ENCODE measurements around the gene C5AR1.
A peak's percentile ranks its signal among the peaks of the same experiment; 100 is the strongest.
"Not testable (repeated sequence)": the region's sequence is repeated elsewhere in the genome, so short reads cannot be mapped to it uniquely, and the experiment has no call there.

C5AR1 gene

GRCh38 chr19:47336765-47337718 is 27.4 kb downstream of the C5AR1 start:
- not testable (repeated sequence) for DNase-seq

GRCh38 chr19:47339196-47339880 is 29.7 kb downstream of the C5AR1 start:
- no peak for DNase-seq

GRCh38 chr19:47340477-47341208 is 31.0 kb downstream of the C5AR1 start:
- DNase-seq, result no peak

GRCh38 chr19:47341734-47342133 is 32.1 kb downstream of the C5AR1 start:
- DNase-seq, result no peak

- DNase-seq, result no peak
These were observed 33.6 kb downstream of the C5AR1 start for GRCh38 chr19:47343194-47343802.

- DNase-seq, result no peak
These were observed 34.8 kb downstream of the C5AR1 start for GRCh38 chr19:47344425-47344824.

- not testable (repeated sequence) for DNase-seq
These were observed 36.4 kb downstream of the C5AR1 start for GRCh38 chr19:47346024-47346423.

GRCh38 chr19:47348819-47349795 is 39.4 kb downstream of the C5AR1 start, which contains the start of gene DHX34:
TSS of gene DHX34 (plus strand) at chr19:47349315. CDS start at chr19:47353031, 3,716 bp downstream.
- DNase-seq, result peak; percentile 99

GRCh38 chr19:47350630-47351029 is 41.0 kb downstream of the C5AR1 start:
- DNase-seq, result no peak

- DNase-seq, result no peak
These were observed 41.9 kb downstream of the C5AR1 start for GRCh38 chr19:47351548-47351947.

- no peak for DNase-seq
These were observed 42.4 kb downstream of the C5AR1 start for GRCh38 chr19:47352095-47352494.

- no peak for DNase-seq
These were observed 43.6 kb downstream of the C5AR1 start for GRCh38 chr19:47353307-47353712.

GRCh38 chr19:47356900-47357299 is 47.2 kb downstream of the C5AR1 start:
- DNase-seq, result no peak

- DNase-seq, result no peak
These were observed 48.4 kb downstream of the C5AR1 start for GRCh38 chr19:47357788-47358680.

- DNase-seq, result no peak
These were observed 49.3 kb downstream of the C5AR1 start for GRCh38 chr19:47358936-47359335.

- no peak for DNase-seq
These were observed 52.7 kb downstream of the C5AR1 start for GRCh38 chr19:47362321-47362720.

GRCh38 chr19:47363758-47364531 is 54.3 kb downstream of the C5AR1 start:
- no peak for DNase-seq

GRCh38 chr19:47365455-47365854 is 55.8 kb downstream of the C5AR1 start:
- DNase-seq, result not testable (repeated sequence)

- DNase-seq, result no peak
These were observed 60.5 kb downstream of the C5AR1 start for GRCh38 chr19:47370045-47370611.

All from activated naive CD4-positive, alpha-beta T cell treated with Interleukin-2 at 50 U/mL for 16 hours (primary cell).